ENCODE data around the gene HDHD5. TPM values are rescaled to one million over a fixed set of nuclear protein-coding genes. Genes with fewer than 3 reads are reported as not detected.

Gene HDHD5
- total RNA-seq, 2 experiments from 2014 or later, result 68.1 to 71.4 TPM

GRCh38 chr22:17110791-17111550, 48.1 kb downstream of the HDHD5 start:
- Mint-ChIP-seq H3K4me3 (no peak overlapping the region), H3K9me3 (no peaks in the 10 kb centered on the region), H3K27me3 (no peaks in the 10 kb centered on the region), H3K27ac (no peak overlapping the region), H3K36me3 (ENCODE audit: low read depth) (peaks cover 13% of the 10 kb centered on the region), H3K4me1 (ENCODE audit: low read depth) (peaks cover 38% of the 10 kb centered on the region)
- ChIA-PET POLR2A (interaction anchor here (0.6 to 1.5 kb wide), 3 partner anchors 15 to 587 kb away, joined by 3 to 5 read pairs (median 4); no protein-coding TSS in a partner anchor), CTCF (interaction anchor here (1.5 kb wide), 1 partner anchor 61 kb away, joined by 5 read pairs; no protein-coding TSS in a partner anchor)
- DNase-seq, result no peak
- ATAC-seq, result no peak
- intact Hi-C loops (cut with micrococcal nuclease), result no loop called here
- TF ChIP-seq, protein P1, sequence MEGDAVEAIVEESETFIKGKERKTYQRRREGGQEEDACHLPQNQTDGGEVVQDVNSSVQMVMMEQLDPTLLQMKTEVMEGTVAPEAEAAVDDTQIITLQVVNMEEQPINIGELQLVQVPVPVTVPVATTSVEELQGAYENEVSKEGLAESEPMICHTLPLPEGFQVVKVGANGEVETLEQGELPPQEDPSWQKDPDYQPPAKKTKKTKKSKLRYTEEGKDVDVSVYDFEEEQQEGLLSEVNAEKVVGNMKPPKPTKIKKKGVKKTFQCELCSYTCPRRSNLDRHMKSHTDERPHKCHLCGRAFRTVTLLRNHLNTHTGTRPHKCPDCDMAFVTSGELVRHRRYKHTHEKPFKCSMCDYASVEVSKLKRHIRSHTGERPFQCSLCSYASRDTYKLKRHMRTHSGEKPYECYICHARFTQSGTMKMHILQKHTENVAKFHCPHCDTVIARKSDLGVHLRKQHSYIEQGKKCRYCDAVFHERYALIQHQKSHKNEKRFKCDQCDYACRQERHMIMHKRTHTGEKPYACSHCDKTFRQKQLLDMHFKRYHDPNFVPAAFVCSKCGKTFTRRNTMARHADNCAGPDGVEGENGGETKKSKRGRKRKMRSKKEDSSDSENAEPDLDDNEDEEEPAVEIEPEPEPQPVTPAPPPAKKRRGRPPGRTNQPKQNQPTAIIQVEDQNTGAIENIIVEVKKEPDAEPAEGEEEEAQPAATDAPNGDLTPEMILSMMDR (IDR thresholded peaks at IDR 0.05), result no peak

DNA sequence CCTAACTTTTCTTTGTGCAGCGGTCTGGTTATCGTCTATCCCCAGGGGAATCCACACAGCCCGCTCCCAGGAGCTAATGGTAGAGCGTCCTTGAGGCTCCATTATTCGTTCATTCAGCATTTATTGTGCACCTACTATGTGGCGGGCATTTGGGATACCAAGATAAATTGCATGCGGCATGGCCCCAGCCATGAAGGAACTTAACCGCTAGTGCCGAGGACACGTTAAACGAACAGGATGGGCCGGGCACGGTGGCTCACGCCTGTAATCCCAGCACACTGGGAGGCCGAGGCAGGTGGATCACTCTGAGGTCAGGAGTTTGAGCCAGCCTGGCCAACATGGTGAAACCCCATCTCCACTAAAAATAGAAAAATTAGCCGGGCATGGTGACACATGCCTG, 49.1 kb downstream of the HDHD5 start:
- intact Hi-C loops (cut with micrococcal nuclease), result no loop called here
- no peak for DNase-seq
- Mint-ChIP-seq H3K4me3 (no peak overlapping the region), H3K27me3 (no peaks in the 10 kb centered on the region), H3K27ac (no peak overlapping the region), H3K4me1 (ENCODE audit: low read depth) (peaks cover 32% of the 10 kb centered on the region), H3K9me3 (no peaks in the 10 kb centered on the region), H3K36me3 (ENCODE audit: low read depth) (peaks cover 19% of the 10 kb centered on the region)
- no peak for ATAC-seq
- ChIA-PET CTCF (no interaction called here), POLR2A (interaction anchor here (1.5 kb wide), 1 partner anchor 14 kb away, joined by 5 read pairs; no protein-coding TSS in a partner anchor)
- TF ChIP-seq, protein P1 (IDR thresholded peaks at IDR 0.05), result no peak

DNA sequence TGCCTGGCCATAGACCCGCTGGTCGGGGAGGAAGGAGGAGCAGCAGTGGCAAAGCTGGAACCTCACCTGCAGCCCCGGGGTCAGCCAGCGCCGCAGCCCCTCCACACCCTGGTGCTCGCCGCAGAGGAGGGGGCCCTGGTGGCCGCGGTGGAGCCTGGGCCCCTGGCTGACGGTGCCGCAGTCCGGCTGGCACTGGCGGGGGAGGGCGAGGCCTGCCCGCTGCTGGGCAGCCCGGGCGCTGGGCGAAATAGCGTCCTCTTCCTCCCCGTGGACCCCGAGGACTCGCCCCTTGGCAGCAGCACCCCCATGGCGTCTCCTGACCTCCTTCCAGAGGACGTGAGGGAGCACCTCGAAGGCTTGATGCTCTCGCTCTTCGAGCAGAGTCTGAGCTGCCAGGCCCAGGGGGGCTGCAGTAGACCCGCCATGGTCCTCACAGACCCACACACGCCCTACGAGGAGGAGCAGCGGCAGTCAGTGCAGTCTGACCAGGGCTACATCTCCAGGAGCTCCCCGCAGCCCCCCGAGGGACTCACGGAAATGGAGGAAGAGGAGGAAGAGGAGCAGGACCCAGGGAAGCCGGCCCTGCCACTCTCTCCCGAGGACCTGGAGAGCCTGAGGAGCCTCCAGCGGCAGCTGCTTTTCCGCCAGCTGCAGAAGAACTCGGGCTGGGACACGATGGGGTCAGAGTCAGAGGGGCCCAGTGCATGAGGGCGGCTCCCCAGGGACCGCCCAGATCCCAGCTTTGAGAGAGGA, 49.8 kb downstream of the HDHD5 start:
- no peak overlapping the region for H3K4me3 Mint-ChIP-seq
- DNase-seq, result no peak
- peaks cover 20% of the 10 kb centered on the region for H3K36me3 Mint-ChIP-seq (ENCODE audit: low read depth)
- ChIA-PET CTCF (no interaction called here), POLR2A (interaction anchor here (0.7 kb wide), 1 partner anchor 33 kb away, joined by 3 read pairs; no protein-coding TSS in a partner anchor)
- H3K27me3 Mint-ChIP-seq, result no peaks in the 10 kb centered on the region
- intact Hi-C loops (cut with micrococcal nuclease), result no loop called here
- TF ChIP-seq, protein P1 (IDR thresholded peaks at IDR 0.05), result no peak
- H3K4me1 Mint-ChIP-seq (ENCODE audit: low read depth), result peaks cover 32% of the 10 kb centered on the region
- ATAC-seq, result no peak
- H3K9me3 Mint-ChIP-seq, result no peaks in the 10 kb centered on the region
- no peak overlapping the region for H3K27ac Mint-ChIP-seq

DNA sequence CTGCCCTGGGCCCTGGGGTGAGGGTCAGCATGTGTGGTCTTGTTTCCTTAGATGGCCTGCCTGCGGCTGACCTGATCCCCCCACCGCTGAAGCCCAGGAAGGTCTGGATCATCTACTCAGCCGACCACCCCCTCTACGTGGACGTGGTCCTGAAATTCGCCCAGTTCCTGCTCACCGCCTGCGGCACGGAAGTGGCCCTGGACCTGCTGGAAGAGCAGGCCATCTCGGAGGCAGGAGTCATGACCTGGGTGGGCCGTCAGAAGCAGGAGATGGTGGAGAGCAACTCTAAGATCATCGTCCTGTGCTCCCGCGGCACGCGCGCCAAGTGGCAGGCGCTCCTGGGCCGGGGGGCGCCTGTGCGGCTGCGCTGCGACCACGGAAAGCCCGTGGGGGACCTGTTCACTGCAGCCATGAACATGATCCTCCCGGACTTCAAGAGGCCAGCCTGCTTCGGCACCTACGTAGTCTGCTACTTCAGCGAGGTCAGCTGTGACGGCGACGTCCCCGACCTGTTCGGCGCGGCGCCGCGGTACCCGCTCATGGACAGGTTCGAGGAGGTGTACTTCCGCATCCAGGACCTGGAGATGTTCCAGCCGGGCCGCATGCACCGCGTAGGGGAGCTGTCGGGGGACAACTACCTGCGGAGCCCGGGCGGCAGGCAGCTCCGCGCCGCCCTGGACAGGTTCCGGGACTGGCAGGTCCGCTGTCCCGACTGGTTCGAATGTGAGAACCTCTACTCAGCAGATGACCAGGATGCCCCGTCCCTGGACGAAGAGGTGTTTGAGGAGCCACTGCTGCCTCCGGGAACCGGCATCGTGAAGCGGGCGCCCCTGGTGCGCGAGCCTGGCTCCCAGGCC, 50.6 kb downstream of the HDHD5 start:
- no peak overlapping the region for H3K4me3 Mint-ChIP-seq
- TF ChIP-seq, protein P1 (IDR thresholded peaks at IDR 0.05), result no peak
- H3K4me1 Mint-ChIP-seq (ENCODE audit: low read depth), result peaks cover 32% of the 10 kb centered on the region
- no peak for DNase-seq
- CTCF ChIA-PET, result interaction anchor here (2.5 to 2.8 kb wide), 2 partner anchors 8 to 63 kb away, joined by 8 to 18 read pairs; no protein-coding TSS in a partner anchor
- H3K27me3 Mint-ChIP-seq, result no peaks in the 10 kb centered on the region
- POLR2A ChIA-PET, result interaction anchor here (0.7 to 2.6 kb wide), 4 partner anchors 9 to 33 kb away, joined by 3 to 10 read pairs (median 6); no protein-coding TSS in a partner anchor
- intact Hi-C loops (cut with micrococcal nuclease), result no loop called here
- no peaks in the 10 kb centered on the region for H3K9me3 Mint-ChIP-seq
- peaks cover 22% of the 10 kb centered on the region for H3K36me3 Mint-ChIP-seq (ENCODE audit: low read depth)
- ATAC-seq, result no peak
- H3K27ac Mint-ChIP-seq, result no peak overlapping the region

Data from activated CD8-positive, alpha-beta T cell treated with anti-CD3 and anti-CD28 coated beads for 36 hours (primary cell).